ENCODE results near the gene GPER1.

- no peak for TF ChIP-seq CTCF (IDR thresholded peaks at IDR 0.05; ENCODE audit: low read depth, low read length)
- TF ChIP-seq, protein P1, sequence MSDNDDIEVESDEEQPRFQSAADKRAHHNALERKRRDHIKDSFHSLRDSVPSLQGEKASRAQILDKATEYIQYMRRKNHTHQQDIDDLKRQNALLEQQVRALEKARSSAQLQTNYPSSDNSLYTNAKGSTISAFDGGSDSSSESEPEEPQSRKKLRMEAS (IDR thresholded peaks at IDR 0.05; ENCODE audit: low read depth, low read length): no peak
Measured at GRCh38 chr7:1073142-1073977, 14.6 kb upstream of the GPER1 start.
